ENCODE measurements around the gene SAPCD1. TPM values are rescaled to one million over a fixed set of nuclear protein-coding genes. Genes with fewer than 3 reads are reported as not detected.

Gene SAPCD1
- total and polyA plus RNA-seq, 10 of the 15 experiments (the other 5 are each of a cell fraction or from before 2014, with no cell fraction given), result 1.6 to 13.0 (median 5.4) TPM

GRCh38 chr6:31776989-31777666, 14.7 kb downstream of the SAPCD1 start, which contains the start of gene VWA7 (continued):
- TF ChIP-seq, protein P1, sequence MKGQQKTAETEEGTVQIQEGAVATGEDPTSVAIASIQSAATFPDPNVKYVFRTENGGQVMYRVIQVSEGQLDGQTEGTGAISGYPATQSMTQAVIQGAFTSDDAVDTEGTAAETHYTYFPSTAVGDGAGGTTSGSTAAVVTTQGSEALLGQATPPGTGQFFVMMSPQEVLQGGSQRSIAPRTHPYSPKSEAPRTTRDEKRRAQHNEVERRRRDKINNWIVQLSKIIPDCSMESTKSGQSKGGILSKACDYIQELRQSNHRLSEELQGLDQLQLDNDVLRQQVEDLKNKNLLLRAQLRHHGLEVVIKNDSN (IDR thresholded peaks at IDR 0.05; ENCODE audit: borderline replicate concordance, extremely low read length, insufficient read depth, low read depth, low read length), result no peak
- TF ChIP-seq ZNF592 (IDR thresholded peaks at IDR 0.05) (no peak), CBX5 (IDR thresholded peaks at IDR 0.05; ENCODE audit: low read depth) (no peak), NFXL1 (IDR thresholded peaks at IDR 0.05; ENCODE audit: borderline replicate concordance) (no peak), IKZF2 (IDR thresholded peaks at IDR 0.05) (peak; percentile 75 to 84), CTCF (IDR thresholded peaks at IDR 0.05 in 2 of 3, conservative IDR thresholded peaks at IDR 0.05 in 1 of 3; ENCODE audit: control insufficient read depth in 2 of 3, extremely low read depth in 1 of 3, insufficient read depth in 1 of 3, low read depth in 3 of 3, low read length in 3 of 3) (no peak), TAF1 (IDR thresholded peaks at IDR 0.05; ENCODE audit: borderline replicate concordance, low read depth, low read length) (no peak), ZBED1 (IDR thresholded peaks at IDR 0.05; ENCODE audit: borderline replicate concordance) (peak; percentile 91; the same call in 1 of the 2 replicates), NR2F1 (conservative IDR thresholded peaks at IDR 0.05) (peak; percentile 99), MAX (IDR thresholded peaks at IDR 0.05; ENCODE audit: low read depth, low read length) (0 out of 2 replicates have a peak, but pooled peaks have one; percentile 28), RB1 (IDR thresholded peaks at IDR 0.05; ENCODE audit: borderline replicate concordance) (no peak)
- TF ChIP-seq, protein P2, sequence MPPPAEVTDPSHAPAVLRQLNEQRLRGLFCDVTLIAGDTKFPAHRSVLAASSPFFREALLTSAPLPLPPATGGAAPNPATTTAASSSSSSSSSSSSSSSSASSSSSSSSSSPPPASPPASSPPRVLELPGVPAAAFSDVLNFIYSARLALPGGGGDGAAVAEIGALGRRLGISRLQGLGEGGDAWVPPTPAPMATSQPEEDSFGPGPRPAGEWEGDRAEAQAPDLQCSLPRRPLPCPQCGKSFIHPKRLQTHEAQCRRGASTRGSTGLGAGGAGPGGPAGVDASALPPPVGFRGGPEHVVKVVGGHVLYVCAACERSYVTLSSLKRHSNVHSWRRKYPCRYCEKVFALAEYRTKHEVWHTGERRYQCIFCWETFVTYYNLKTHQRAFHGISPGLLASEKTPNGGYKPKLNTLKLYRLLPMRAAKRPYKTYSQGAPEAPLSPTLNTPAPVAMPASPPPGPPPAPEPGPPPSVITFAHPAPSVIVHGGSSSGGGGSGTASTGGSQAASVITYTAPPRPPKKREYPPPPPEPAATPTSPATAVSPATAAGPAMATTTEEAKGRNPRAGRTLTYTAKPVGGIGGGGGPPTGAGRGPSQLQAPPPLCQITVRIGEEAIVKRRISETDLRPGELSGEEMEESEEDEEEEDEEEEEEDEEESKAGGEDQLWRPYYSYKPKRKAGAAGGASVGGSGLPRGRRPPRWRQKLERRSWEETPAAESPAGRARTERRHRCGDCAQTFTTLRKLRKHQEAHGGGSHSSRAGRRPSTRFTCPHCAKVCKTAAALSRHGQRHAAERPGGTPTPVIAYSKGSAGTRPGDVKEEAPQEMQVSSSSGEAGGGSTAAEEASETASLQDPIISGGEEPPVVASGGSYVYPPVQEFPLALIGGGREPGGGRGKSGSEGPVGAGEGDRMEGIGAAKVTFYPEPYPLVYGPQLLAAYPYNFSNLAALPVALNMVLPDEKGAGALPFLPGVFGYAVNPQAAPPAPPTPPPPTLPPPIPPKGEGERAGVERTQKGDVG (CRISPR knock-in tag; IDR thresholded peaks at IDR 0.05), result no peak
- TF ChIP-seq, protein P3, sequence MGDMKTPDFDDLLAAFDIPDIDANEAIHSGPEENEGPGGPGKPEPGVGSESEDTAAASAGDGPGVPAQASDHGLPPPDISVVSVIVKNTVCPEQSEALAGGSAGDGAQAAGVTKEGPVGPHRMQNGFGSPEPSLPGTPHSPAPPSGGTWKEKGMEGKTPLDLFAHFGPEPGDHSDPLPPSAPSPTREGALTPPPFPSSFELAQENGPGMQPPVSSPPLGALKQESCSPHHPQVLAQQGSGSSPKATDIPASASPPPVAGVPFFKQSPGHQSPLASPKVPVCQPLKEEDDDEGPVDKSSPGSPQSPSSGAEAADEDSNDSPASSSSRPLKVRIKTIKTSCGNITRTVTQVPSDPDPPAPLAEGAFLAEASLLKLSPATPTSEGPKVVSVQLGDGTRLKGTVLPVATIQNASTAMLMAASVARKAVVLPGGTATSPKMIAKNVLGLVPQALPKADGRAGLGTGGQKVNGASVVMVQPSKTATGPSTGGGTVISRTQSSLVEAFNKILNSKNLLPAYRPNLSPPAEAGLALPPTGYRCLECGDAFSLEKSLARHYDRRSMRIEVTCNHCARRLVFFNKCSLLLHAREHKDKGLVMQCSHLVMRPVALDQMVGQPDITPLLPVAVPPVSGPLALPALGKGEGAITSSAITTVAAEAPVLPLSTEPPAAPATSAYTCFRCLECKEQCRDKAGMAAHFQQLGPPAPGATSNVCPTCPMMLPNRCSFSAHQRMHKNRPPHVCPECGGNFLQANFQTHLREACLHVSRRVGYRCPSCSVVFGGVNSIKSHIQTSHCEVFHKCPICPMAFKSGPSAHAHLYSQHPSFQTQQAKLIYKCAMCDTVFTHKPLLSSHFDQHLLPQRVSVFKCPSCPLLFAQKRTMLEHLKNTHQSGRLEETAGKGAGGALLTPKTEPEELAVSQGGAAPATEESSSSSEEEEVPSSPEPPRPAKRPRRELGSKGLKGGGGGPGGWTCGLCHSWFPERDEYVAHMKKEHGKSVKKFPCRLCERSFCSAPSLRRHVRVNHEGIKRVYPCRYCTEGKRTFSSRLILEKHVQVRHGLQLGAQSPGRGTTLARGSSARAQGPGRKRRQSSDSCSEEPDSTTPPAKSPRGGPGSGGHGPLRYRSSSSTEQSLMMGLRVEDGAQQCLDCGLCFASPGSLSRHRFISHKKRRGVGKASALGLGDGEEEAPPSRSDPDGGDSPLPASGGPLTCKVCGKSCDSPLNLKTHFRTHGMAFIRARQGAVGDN (IDR thresholded peaks at IDR 0.05), result no peak

All from GM12878 (cell line).